ENCODE results near the gene ANP32B.

- TF ChIP-seq POLR2A (IDR thresholded peaks at IDR 0.05) (no peak), CTCF (IDR thresholded peaks at IDR 0.05) (no peak)
These were observed 13.0 kb upstream of the ANP32B start for GRCh38 chr9:97970165-97970564.
